Stomach smooth muscle (tissue), 2 donors: ENCODE data around the gene NMU.
"Not testable (repeated sequence)": the region's sequence is repeated elsewhere in the genome, so short reads cannot be mapped to it uniquely, and the experiment has no call there.

Source experiments
- H3K27ac ChIP-seq: one replicate; pipeline ENCODE4 v1.7.0; 2013; ENCODE audit warnings: mild to moderate bottlenecking, low read length, inconsistent platforms
- H3K27me3 ChIP-seq, 2 donors: one replicate each; pipeline ENCODE4 v1.7.0; 2013; ENCODE audit warnings: low read length in 2 of 2; ENCODE audit not compliant: insufficient read depth in 2 of 2, control insufficient read depth in 1 of 2
- H3K36me3 ChIP-seq, 2 donors: one replicate each; pipeline ENCODE4 v1.7.0; 2013; ENCODE audit warnings: low read length in 2 of 2; ENCODE audit not compliant: control insufficient read depth in 2 of 2, insufficient read depth in 2 of 2
- H3K4me1 ChIP-seq: one replicate; pipeline ENCODE4 v1.7.0; 2013; ENCODE audit warnings: low read length; ENCODE audit not compliant: control insufficient read depth, insufficient read depth
- H3K4me3 ChIP-seq, 2 donors: one replicate each; pipeline ENCODE4 v1.7.0; 2013; ENCODE audit warnings: low read length in 2 of 2
- H3K9ac ChIP-seq, 2 donors: one replicate each; pipeline ENCODE4 v1.7.0; 2013; ENCODE audit warnings: low read length in 2 of 2, mild to moderate bottlenecking in 1 of 2
- H3K9me3 ChIP-seq, 2 donors: one replicate each; pipeline ENCODE4 v1.7.0; 2013; ENCODE audit warnings: low read length in 2 of 2; ENCODE audit not compliant: control insufficient read depth in 2 of 2
- donor health status: healthy.
- donor health status: Pancreatic carcinoma.

Gene NMU

GRCh38 chr4:55625835-55626234 lies 10.3 kb downstream of the NMU start:
- Histone ChIP-seq H3K9ac (no peak overlapping the region), H3K4me3 (no peak overlapping the region), H3K4me1 (no peaks in the 10 kb centered on the region), H3K36me3 (no peaks in the 10 kb centered on the region), H3K27me3 (no peaks in the 10 kb centered on the region), H3K27ac (no peak overlapping the region), H3K9me3 (no peaks in the 10 kb centered on the region)

GRCh38 chr4:55624063-55624462 lies 12.0 kb downstream of the NMU start:
- not testable (repeated sequence) for H3K36me3 ChIP-seq, H3K27me3 ChIP-seq, H3K4me3 ChIP-seq, H3K27ac ChIP-seq, H3K4me1 ChIP-seq, H3K9me3 ChIP-seq, H3K9ac ChIP-seq

GRCh38 chr4:55618546-55619143 lies 17.5 kb downstream of the NMU start:
- Histone ChIP-seq H3K4me3 (no peak overlapping the region), H3K9ac (no peak overlapping the region), H3K27ac (no peak overlapping the region), H3K36me3 (no peaks in the 10 kb centered on the region), H3K9me3 (no peaks in the 10 kb centered on the region), H3K27me3 (no peaks in the 10 kb centered on the region), H3K4me1 (no peaks in the 10 kb centered on the region)

- Histone ChIP-seq H3K4me1 (no peaks in the 10 kb centered on the region), H3K36me3 (no peaks in the 10 kb centered on the region), H3K4me3 (no peak overlapping the region), H3K27me3 (no peaks in the 10 kb centered on the region), H3K9ac (no peak overlapping the region), H3K27ac (no peak overlapping the region), H3K9me3 (no peaks in the 10 kb centered on the region)
Measured at GRCh38 chr4:55617587-55618197, 18.4 kb downstream of the NMU start.

GRCh38 chr4:55615008-55615407 lies 21.1 kb downstream of the NMU start:
- H3K4me1 ChIP-seq, result no peaks in the 10 kb centered on the region
- H3K36me3 ChIP-seq, result no peaks in the 10 kb centered on the region
- H3K27ac ChIP-seq, result no peak overlapping the region
- no peak overlapping the region for H3K4me3 ChIP-seq
- no peaks in the 10 kb centered on the region for H3K9me3 ChIP-seq
- no peaks in the 10 kb centered on the region for H3K27me3 ChIP-seq
- H3K9ac ChIP-seq, result no peak overlapping the region

- Histone ChIP-seq H3K27ac (no peak overlapping the region), H3K4me3 (no peak overlapping the region), H3K36me3 (no peaks in the 10 kb centered on the region), H3K4me1 (no peaks in the 10 kb centered on the region), H3K9ac (no peak overlapping the region), H3K9me3 (no peaks in the 10 kb centered on the region), H3K27me3 (no peaks in the 10 kb centered on the region)
Measured at GRCh38 chr4:55613621-55614020, 22.5 kb downstream of the NMU start.

- no peaks in the 10 kb centered on the region for H3K9me3 ChIP-seq
- H3K27me3 ChIP-seq, result no peaks in the 10 kb centered on the region
- no peak overlapping the region for H3K27ac ChIP-seq
- no peak overlapping the region for H3K9ac ChIP-seq
- H3K4me1 ChIP-seq, result no peaks in the 10 kb centered on the region
- H3K4me3 ChIP-seq, result no peak overlapping the region
- H3K36me3 ChIP-seq, result no peaks in the 10 kb centered on the region
Measured at GRCh38 chr4:55612341-55612740, 23.8 kb downstream of the NMU start.

GRCh38 chr4:55611358-55612059 lies 24.6 kb downstream of the NMU start:
- Histone ChIP-seq H3K4me3 (no peak overlapping the region), H3K4me1 (no peaks in the 10 kb centered on the region), H3K27me3 (no peaks in the 10 kb centered on the region), H3K9ac (no peak overlapping the region), H3K27ac (no peak overlapping the region), H3K36me3 (no peaks in the 10 kb centered on the region), H3K9me3 (no peaks in the 10 kb centered on the region)

- H3K36me3 ChIP-seq, result no peaks in the 10 kb centered on the region
Measured at GRCh38 chr4:55610381-55610780, 25.7 kb downstream of the NMU start.

GRCh38 chr4:55609393-55609866 lies 26.7 kb downstream of the NMU start:
- H3K27ac ChIP-seq, result no peak overlapping the region
- no peaks in the 10 kb centered on the region for H3K4me1 ChIP-seq
- H3K4me3 ChIP-seq, result no peak overlapping the region
- H3K27me3 ChIP-seq, result no peaks in the 10 kb centered on the region
- H3K9me3 ChIP-seq, result no peaks in the 10 kb centered on the region
- no peak overlapping the region for H3K9ac ChIP-seq
- no peaks in the 10 kb centered on the region for H3K36me3 ChIP-seq

More at GRCh38 chr4:55610381-55610780, 25.7 kb downstream of the NMU start:
- Histone ChIP-seq H3K4me1 (no peaks in the 10 kb centered on the region), H3K4me3 (no peak overlapping the region), H3K9me3 (no peaks in the 10 kb centered on the region), H3K27ac (no peak overlapping the region), H3K9ac (no peak overlapping the region), H3K27me3 (no peaks in the 10 kb centered on the region)

- Histone ChIP-seq H3K9me3 (no peaks in the 10 kb centered on the region), H3K27me3 (no peaks in the 10 kb centered on the region), H3K4me3 (no peak overlapping the region), H3K27ac (no peak overlapping the region), H3K4me1 (no peaks in the 10 kb centered on the region), H3K36me3 (no peaks in the 10 kb centered on the region), H3K9ac (no peak overlapping the region)
Measured at GRCh38 chr4:55608591-55608990, 27.5 kb downstream of the NMU start.
